Activated CD8-positive, alpha-beta memory T cell treated with anti-CD3 and anti-CD28 coated beads for 4 hours (primary cell): ENCODE results near the gene ASB3.

Experiments
- DNase-seq, 2 donors: peaks; one replicate each; pipeline ENCODE4 v3.0.0-alpha.2; 2020; ENCODE audit warnings: low read depth in 2 of 2

Gene ASB3

GRCh38 chr2:53655256-53655655 lies 131.5 kb downstream of the ASB3 start:
- no peak for DNase-seq

GRCh38 chr2:53654396-53654795 lies 132.4 kb downstream of the ASB3 start:
- DNase-seq: no peak

GRCh38 chr2:53652131-53652530 lies 134.6 kb downstream of the ASB3 start:
- DNase-seq: no peak

GRCh38 chr2:53646788-53647187 lies 140.0 kb downstream of the ASB3 start:
- no peak for DNase-seq

GRCh38 chr2:53641290-53641689 lies 145.5 kb downstream of the ASB3 start:
- DNase-seq: no peak

- no peak for DNase-seq
These were observed 146.3 kb downstream of the ASB3 start for GRCh38 chr2:53640466-53640865.

- DNase-seq: no peak
These were observed 150.2 kb downstream of the ASB3 start for GRCh38 chr2:53636596-53636995.

GRCh38 chr2:53636109-53636508 lies 150.6 kb downstream of the ASB3 start:
- DNase-seq: no peak

GRCh38 chr2:53635694-53636093 lies 151.1 kb downstream of the ASB3 start:
- DNase-seq: no peak

GRCh38 chr2:53633441-53633840 lies 153.3 kb downstream of the ASB3 start:
- DNase-seq: no peak

- DNase-seq: no peak
These were observed 154.0 kb downstream of the ASB3 start for GRCh38 chr2:53632714-53633113.

- no peak for DNase-seq
These were observed 154.7 kb downstream of the ASB3 start for GRCh38 chr2:53632126-53632460.

- DNase-seq: no peak
These were observed 155.2 kb downstream of the ASB3 start for GRCh38 chr2:53631313-53632125.

GRCh38 chr2:53630026-53630606 lies 156.6 kb downstream of the ASB3 start:
- DNase-seq: no peak

- DNase-seq: no peak
These were observed 157.3 kb downstream of the ASB3 start for GRCh38 chr2:53629501-53629900.

GRCh38 chr2:53629001-53629400 lies 157.8 kb downstream of the ASB3 start:
- DNase-seq: no peak

- DNase-seq: no peak
These were observed 164.6 kb downstream of the ASB3 start for GRCh38 chr2:53622141-53622540.

GRCh38 chr2:53620981-53621380 lies 165.8 kb downstream of the ASB3 start:
- DNase-seq: no peak
